HG02884 (cell line): ENCODE measurements around the gene HDHD5.
A peak's percentile ranks its signal among the peaks of the same experiment; 100 is the strongest.

ENCODE experiments used
- ATAC-seq: cut with Tn5 transposase; IDR thresholded peaks from one replicate; pipeline ENCODE4 v1.9.1; 2021; ENCODE audit warnings: mild to moderate bottlenecking, moderate library complexity; ENCODE audit not compliant: unreplicated experiment

Gene HDHD5

GRCh38 chr22:17158568-17159503 is at the start of gene HDHD5:
Gene HDHD5, minus strand, starts transcription at chr22:17159277. Its CDS starts 26 bp downstream, at chr22:17159251.
- ATAC-seq = peak; percentile 59

- no peak for ATAC-seq
Observed at GRCh38 chr22:17205432-17205831, 46.4 kb upstream of the HDHD5 start.

GRCh38 chr22:17201285-17201945 is 42.3 kb upstream of the HDHD5 start:
- ATAC-seq = no peak

- ATAC-seq = no peak
Observed at GRCh38 chr22:17199003-17199731, 40.1 kb upstream of the HDHD5 start.

- ATAC-seq = no peak
Observed at GRCh38 chr22:17198170-17199002, 39.3 kb upstream of the HDHD5 start.

GRCh38 chr22:17194213-17194612 is 35.1 kb upstream of the HDHD5 start:
- no peak for ATAC-seq

- no peak for ATAC-seq
Observed at GRCh38 chr22:17192186-17192585, 33.1 kb upstream of the HDHD5 start.

GRCh38 chr22:17191163-17191784 is 32.2 kb upstream of the HDHD5 start:
- no peak for ATAC-seq

GRCh38 chr22:17190702-17191101 is 31.6 kb upstream of the HDHD5 start:
- no peak for ATAC-seq

- ATAC-seq = no peak
Observed at GRCh38 chr22:17176715-17177114, 17.6 kb upstream of the HDHD5 start.

- no peak for ATAC-seq
Observed at GRCh38 chr22:17172029-17172833, 13.2 kb upstream of the HDHD5 start.

GRCh38 chr22:17171153-17172028 is 12.3 kb upstream of the HDHD5 start:
- peak; percentile 84 for ATAC-seq

GRCh38 chr22:17167486-17167885 is 8.4 kb upstream of the HDHD5 start:
- ATAC-seq = no peak

- ATAC-seq = no peak
Observed at GRCh38 chr22:17164392-17165024, 5.4 kb upstream of the HDHD5 start.

GRCh38 chr22:17162731-17163130 is 3.7 kb upstream of the HDHD5 start:
- no peak for ATAC-seq

GRCh38 chr22:17161991-17162390 is 2.9 kb upstream of the HDHD5 start:
- no peak for ATAC-seq

- peak; percentile 9 for ATAC-seq
Observed at GRCh38 chr22:17159504-17159951, 451 bp upstream of the HDHD5 start.

GRCh38 chr22:17158176-17158567 is 905 bp downstream of the HDHD5 start:
- no peak for ATAC-seq
